ENCODE measurements around the gene SBDS. TPM values are rescaled to one million over a fixed set of nuclear protein-coding genes. Genes with fewer than 3 reads are reported as not detected.

SBDS gene
- polyA plus RNA-seq, 3 donors = 31.7 to 101 (median 34.8) TPM

DNA sequence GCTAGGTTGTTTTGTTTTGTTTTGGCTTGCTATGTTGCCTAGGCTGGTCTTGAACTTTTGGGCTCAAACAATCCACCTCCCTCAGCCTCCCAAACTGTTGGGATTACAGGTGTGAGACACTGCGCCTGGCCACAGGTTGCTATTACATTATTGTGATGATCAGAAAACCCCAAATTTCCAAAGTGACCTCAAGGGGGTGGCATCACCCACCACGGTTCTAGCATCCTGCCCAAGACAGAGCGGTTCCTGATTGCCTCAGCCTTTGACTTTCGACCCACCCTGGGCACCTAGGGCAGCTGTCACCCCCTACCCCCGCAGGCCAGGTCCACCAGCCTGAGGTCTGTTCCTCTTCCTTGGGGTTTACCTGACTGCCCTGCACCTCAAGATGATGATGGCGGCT is 28.4 kb downstream of the SBDS start:
- Histone ChIP-seq H3K9me3 (replicated peaks in 1 of 2; ENCODE audit: control insufficient read depth in 1 of 2, insufficient read depth in 1 of 2, low read length in 2 of 2) (no peaks in the 10 kb centered on the region), H3K36me3 (replicated peaks in 1 of 2; ENCODE audit: control insufficient read depth in 1 of 2, insufficient read depth in 2 of 2, low read length in 2 of 2) (no peaks in the 10 kb centered on the region), H3K27ac (ENCODE audit: low read depth in 1 of 2, low read length in 2 of 2) (no peak overlapping the region), H3K27me3 (ENCODE audit: control insufficient read depth in 2 of 2, insufficient read depth in 2 of 2, low read length in 2 of 2) (no peaks in the 10 kb centered on the region), H2AFZ (ENCODE audit: insufficient read depth, low read depth, low read length, poor library complexity, severe bottlenecking) (no peak overlapping the region), H3K4me3 (replicated peaks in 1 of 3; ENCODE audit: low read depth in 2 of 3, low read length in 3 of 3) (no peak overlapping the region), H3K9ac (ENCODE audit: insufficient read depth, low read length, poor library complexity, severe bottlenecking) (no peak overlapping the region), H3K79me2 (ENCODE audit: insufficient read depth, low read length) (no peaks in the 10 kb centered on the region), H3K4me1 (ENCODE audit: control insufficient read depth in 1 of 2, insufficient read depth in 2 of 2, low read length in 2 of 2) (no peaks in the 10 kb centered on the region), H3K4me2 (replicated peaks; ENCODE audit: extremely low read depth, low read length, poor library complexity, severe bottlenecking) (no peak overlapping the region), H4K20me1 (ENCODE audit: insufficient read depth, low read length) (no peaks in the 10 kb centered on the region)
- no peak overlapping the region for H3K27ac Mint-ChIP-seq
- peaks cover 0 to 6% (median 2%) of the 10 kb centered on the region in 3 donors for H3K27me3 Mint-ChIP-seq (ENCODE audit: low read depth in 3 of 3)
- H3K9me3 Mint-ChIP-seq = peaks cover 0 to 12% (median 0%) of the 10 kb centered on the region in 7 donors
- intact Hi-C loops (cut with micrococcal nuclease) = no loop called here
- no peak for DNase-seq
- H3K4me3 Mint-ChIP-seq = no peak overlapping the region
- no peaks in the 10 kb centered on the region for H3K36me3 Mint-ChIP-seq
- H3K4me1 Mint-ChIP-seq = no peaks in the 10 kb centered on the region
- WGBS (ENCODE audit: insufficient coverage) = 88% methylated on average over 4 of the region's 6 CpGs
- TF ChIP-seq, protein P1, sequence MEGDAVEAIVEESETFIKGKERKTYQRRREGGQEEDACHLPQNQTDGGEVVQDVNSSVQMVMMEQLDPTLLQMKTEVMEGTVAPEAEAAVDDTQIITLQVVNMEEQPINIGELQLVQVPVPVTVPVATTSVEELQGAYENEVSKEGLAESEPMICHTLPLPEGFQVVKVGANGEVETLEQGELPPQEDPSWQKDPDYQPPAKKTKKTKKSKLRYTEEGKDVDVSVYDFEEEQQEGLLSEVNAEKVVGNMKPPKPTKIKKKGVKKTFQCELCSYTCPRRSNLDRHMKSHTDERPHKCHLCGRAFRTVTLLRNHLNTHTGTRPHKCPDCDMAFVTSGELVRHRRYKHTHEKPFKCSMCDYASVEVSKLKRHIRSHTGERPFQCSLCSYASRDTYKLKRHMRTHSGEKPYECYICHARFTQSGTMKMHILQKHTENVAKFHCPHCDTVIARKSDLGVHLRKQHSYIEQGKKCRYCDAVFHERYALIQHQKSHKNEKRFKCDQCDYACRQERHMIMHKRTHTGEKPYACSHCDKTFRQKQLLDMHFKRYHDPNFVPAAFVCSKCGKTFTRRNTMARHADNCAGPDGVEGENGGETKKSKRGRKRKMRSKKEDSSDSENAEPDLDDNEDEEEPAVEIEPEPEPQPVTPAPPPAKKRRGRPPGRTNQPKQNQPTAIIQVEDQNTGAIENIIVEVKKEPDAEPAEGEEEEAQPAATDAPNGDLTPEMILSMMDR (IDR thresholded peaks at IDR 0.05) = no peak

DNA sequence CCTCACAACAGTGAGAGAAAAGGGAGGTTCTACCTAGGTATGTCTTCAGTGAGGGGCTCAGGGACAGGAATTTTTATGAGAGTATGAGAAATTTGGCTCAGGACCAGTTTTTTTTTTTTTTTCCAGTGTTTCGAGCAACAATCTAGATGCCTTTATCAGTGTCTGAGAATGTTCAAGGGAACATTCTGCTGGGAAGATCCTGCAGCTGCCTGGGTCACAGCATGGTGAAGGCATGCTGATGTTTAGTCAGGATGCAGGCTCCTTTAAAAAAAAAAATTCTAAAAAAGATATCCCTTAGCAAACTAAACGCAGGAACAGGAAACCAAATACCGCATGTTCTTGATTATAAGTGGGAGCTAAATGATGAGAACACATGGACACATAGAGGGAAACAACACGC is 31.0 kb downstream of the SBDS start:
- Mint-ChIP-seq H3K4me3 (no peak overlapping the region), H3K36me3 (peaks cover 11 to 16% of the 10 kb centered on the region in 2 donors), H3K4me1 (no peaks in the 10 kb centered on the region), H3K27me3 (ENCODE audit: low read depth in 3 of 3) (peaks cover 0 to 5% (median 2%) of the 10 kb centered on the region in 3 donors), H3K27ac (no peak overlapping the region), H3K9me3 (peaks cover 0 to 12% (median 0%) of the 10 kb centered on the region in 7 donors)
- no peak for DNase-seq
- WGBS (ENCODE audit: insufficient coverage) = no CpG with 5 or more reads among the region's 4 CpGs
- Histone ChIP-seq H3K4me3 (replicated peaks in 1 of 3; ENCODE audit: low read depth in 2 of 3, low read length in 3 of 3) (no peak overlapping the region), H3K4me1 (ENCODE audit: control insufficient read depth in 1 of 2, insufficient read depth in 2 of 2, low read length in 2 of 2) (no peaks in the 10 kb centered on the region), H3K9me3 (replicated peaks in 1 of 2; ENCODE audit: control insufficient read depth in 1 of 2, insufficient read depth in 1 of 2, low read length in 2 of 2) (no peaks in the 10 kb centered on the region), H3K4me2 (replicated peaks; ENCODE audit: extremely low read depth, low read length, poor library complexity, severe bottlenecking) (no peak overlapping the region), H3K36me3 (replicated peaks in 1 of 2; ENCODE audit: control insufficient read depth in 1 of 2, insufficient read depth in 2 of 2, low read length in 2 of 2) (peaks cover 5 to 10% of the 10 kb centered on the region in 2 donors), H4K20me1 (ENCODE audit: insufficient read depth, low read length) (no peaks in the 10 kb centered on the region), H3K27ac (ENCODE audit: low read depth in 1 of 2, low read length in 2 of 2) (no peak overlapping the region), H3K9ac (ENCODE audit: insufficient read depth, low read length, poor library complexity, severe bottlenecking) (no peak overlapping the region), H2AFZ (ENCODE audit: insufficient read depth, low read depth, low read length, poor library complexity, severe bottlenecking) (no peak overlapping the region), H3K27me3 (ENCODE audit: control insufficient read depth in 2 of 2, insufficient read depth in 2 of 2, low read length in 2 of 2) (no peaks in the 10 kb centered on the region), H3K79me2 (ENCODE audit: insufficient read depth, low read length) (no peaks in the 10 kb centered on the region)
- TF ChIP-seq, protein P1 (IDR thresholded peaks at IDR 0.05) = no peak
- intact Hi-C loops (cut with micrococcal nuclease) = no loop called here
